ENCODE data around the gene ATG7. TPM values are rescaled to one million over a fixed set of nuclear protein-coding genes. Genes with fewer than 3 reads are reported as not detected.

The ATG7 gene
- total RNA-seq, 4 donors from 2014 or later: 54.8 to 126 (median 100) TPM

DNA sequence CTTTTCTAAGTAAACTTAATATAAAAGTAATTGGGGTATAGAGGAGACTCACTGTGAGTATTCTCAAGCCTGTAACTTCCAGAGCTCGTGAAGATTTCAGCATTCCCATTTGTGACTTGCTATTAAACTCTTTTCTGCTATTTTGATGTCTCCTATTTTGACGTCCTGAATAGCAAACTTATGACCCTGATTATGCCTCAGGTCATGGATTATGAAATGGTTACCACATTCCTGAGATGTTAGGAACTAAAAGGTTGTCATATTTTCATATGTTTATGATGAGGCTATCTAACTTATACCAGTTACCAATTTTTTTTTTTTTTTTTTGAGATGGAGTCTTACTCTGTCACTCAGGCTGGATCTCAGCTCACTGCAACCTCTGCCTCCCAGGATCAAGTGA, 105.5 kb downstream of the ATG7 start:
- Histone ChIP-seq H3K4me3 (no peak overlapping the region), H3K9me3 (no peaks in the 10 kb centered on the region), H3K4me1 (no peaks in the 10 kb centered on the region), H3K27ac (no peak overlapping the region), H3K36me3 (peaks cover 0 to 3% of the 10 kb centered on the region in 2 donors), H3K27me3 (no peaks in the 10 kb centered on the region)
- TF ChIP-seq, protein P1, sequence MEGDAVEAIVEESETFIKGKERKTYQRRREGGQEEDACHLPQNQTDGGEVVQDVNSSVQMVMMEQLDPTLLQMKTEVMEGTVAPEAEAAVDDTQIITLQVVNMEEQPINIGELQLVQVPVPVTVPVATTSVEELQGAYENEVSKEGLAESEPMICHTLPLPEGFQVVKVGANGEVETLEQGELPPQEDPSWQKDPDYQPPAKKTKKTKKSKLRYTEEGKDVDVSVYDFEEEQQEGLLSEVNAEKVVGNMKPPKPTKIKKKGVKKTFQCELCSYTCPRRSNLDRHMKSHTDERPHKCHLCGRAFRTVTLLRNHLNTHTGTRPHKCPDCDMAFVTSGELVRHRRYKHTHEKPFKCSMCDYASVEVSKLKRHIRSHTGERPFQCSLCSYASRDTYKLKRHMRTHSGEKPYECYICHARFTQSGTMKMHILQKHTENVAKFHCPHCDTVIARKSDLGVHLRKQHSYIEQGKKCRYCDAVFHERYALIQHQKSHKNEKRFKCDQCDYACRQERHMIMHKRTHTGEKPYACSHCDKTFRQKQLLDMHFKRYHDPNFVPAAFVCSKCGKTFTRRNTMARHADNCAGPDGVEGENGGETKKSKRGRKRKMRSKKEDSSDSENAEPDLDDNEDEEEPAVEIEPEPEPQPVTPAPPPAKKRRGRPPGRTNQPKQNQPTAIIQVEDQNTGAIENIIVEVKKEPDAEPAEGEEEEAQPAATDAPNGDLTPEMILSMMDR (IDR thresholded peaks at IDR 0.05): no peak
- no peak for TF ChIP-seq POLR2A (IDR thresholded peaks at IDR 0.05)
- no peak for DNase-seq
- intact Hi-C loops (cut with DNase I; ENCODE audit: low total_unique reads): loop anchor here (5.0 to 10.0 kb wide), 2 partner anchors 275 to 427 kb away; no protein-coding TSS in a partner anchor

DNA sequence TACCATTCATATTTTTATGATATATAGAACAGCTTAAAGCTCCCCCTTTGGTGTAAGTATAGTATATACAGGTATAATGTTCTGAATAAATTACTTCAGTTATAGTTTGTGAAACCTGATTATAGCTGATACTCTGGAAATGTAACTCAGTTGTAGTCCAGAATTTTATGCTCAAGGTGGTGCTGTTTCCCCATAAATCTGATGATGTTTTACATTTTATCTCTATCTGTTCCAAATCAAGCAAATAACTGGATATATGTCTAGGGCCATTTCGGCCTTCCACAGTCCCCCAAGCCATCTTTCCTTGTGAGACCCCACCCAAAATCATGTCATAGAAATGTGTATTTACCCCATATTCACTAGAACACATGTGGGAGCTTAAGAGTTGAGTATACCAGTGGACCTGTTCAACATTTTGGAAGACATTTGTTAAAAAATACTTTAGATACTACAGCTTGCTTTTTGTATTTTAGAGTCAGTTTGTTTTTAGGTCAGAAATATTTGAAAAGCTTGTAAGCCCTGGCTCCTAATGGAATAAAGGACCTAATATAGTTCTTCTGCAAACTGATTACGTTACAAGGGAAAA, 107.1 kb downstream of the ATG7 start:
- no peaks in the 10 kb centered on the region for H3K4me1 ChIP-seq
- TF ChIP-seq, protein P1 (IDR thresholded peaks at IDR 0.05): peak; percentile 63 to 80 (median 70)
- TF ChIP-seq POLR2A (IDR thresholded peaks at IDR 0.05): no peak
- H3K9me3 ChIP-seq: no peaks in the 10 kb centered on the region
- no peaks in the 10 kb centered on the region for H3K27me3 ChIP-seq
- DNase-seq: no peak
- peak overlapping the region in 1 of 2 donors; percentile 43 for H3K27ac ChIP-seq
- H3K36me3 ChIP-seq: peaks cover 0 to 3% of the 10 kb centered on the region in 2 donors
- H3K4me3 ChIP-seq: no peak overlapping the region
- intact Hi-C loops (cut with DNase I; ENCODE audit: low total_unique reads): loop anchor here (5.0 to 10.0 kb wide), 2 partner anchors 273 to 425 kb away; no protein-coding TSS in a partner anchor

DNA sequence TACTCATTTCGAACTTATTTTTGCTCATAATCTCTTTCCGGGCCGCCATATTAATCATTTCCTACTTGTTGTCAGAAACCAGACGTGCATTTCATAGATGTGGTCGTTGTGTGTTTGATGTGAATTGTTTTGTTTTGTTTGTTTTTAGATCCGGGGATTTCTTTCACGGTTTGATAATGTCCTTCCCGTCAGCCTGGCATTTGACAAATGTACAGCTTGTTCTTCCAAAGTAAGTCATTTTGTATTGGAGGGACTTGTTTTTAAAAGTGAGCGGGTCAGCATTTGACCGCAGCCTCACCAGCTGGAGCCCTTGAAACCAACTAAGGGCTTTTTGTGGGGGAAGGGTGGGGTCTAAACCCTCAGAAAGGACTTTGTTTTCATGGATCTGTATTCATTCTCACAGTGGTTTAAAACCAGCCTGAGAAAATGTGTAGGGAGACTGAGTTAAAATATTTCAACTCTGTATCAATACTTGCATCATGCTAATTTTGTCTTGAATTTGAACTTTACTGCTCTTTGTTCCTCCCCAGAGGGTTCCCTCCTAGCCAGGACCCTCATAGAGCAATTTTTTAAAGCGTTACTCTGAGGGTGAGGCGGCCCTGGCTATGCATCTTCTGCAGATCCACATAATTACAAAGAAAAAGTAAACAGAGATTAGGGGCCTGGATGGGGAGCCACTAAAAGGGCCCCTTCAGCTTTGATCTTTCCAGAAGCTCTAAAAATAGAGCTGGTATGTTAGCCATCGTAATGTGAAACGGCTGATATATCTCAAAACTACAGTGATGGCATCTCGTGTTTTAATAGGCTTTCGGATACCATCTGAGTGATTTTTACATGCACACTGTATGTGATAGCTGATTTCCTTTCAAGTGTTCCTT, 107.9 kb downstream of the ATG7 start:
- H3K27ac ChIP-seq: peak overlapping the region; percentile 16 to 43

DNA sequence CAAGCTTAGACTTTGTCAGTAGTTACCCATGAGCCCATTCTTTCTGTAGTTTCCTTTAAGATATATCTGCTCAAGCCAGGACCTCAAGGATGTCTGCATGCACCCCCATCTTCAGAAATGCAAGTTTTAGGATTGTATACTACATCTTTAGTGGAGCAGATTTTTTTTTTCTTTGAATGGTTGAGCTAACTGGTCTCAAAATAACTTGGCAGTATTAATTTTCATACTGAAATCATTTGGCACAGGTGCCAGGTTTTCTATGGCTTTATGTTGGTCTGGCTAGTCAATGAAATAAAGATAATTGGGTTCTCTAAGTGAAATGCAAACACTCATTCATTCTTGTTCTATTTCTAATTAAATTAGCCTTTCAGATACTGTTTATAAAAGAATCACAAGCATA, 108.9 kb downstream of the ATG7 start:
- intact Hi-C loops (cut with DNase I; ENCODE audit: low total_unique reads): no loop called here
- H3K4me3 ChIP-seq: no peak overlapping the region
- H3K27ac ChIP-seq: no peak overlapping the region
- H3K4me1 ChIP-seq: peaks cover 0 to 8% of the 10 kb centered on the region in 2 donors
- no peaks in the 10 kb centered on the region for H3K27me3 ChIP-seq
- no peak for TF ChIP-seq POLR2A (IDR thresholded peaks at IDR 0.05)
- TF ChIP-seq, protein P1 (IDR thresholded peaks at IDR 0.05): no peak
- DNase-seq: no peak
- no peaks in the 10 kb centered on the region for H3K9me3 ChIP-seq
- peaks cover 0 to 3% of the 10 kb centered on the region in 2 donors for H3K36me3 ChIP-seq

More for the DNA sequence above, 107.9 kb downstream of the ATG7 start:
- intact Hi-C loops (cut with DNase I; ENCODE audit: low total_unique reads): loop anchor here (5.0 to 10.0 kb wide), 2 partner anchors 272 to 425 kb away; no protein-coding TSS in a partner anchor
- no peak overlapping the region for H3K4me3 ChIP-seq
- no peaks in the 10 kb centered on the region for H3K27me3 ChIP-seq
- DNase-seq: no peak
- no peak for TF ChIP-seq POLR2A (IDR thresholded peaks at IDR 0.05)
- TF ChIP-seq, protein P1 (IDR thresholded peaks at IDR 0.05): no peak
- peaks cover 0 to 3% of the 10 kb centered on the region in 2 donors for H3K36me3 ChIP-seq
- no peaks in the 10 kb centered on the region for H3K9me3 ChIP-seq
- H3K4me1 ChIP-seq: no peaks in the 10 kb centered on the region

DNA sequence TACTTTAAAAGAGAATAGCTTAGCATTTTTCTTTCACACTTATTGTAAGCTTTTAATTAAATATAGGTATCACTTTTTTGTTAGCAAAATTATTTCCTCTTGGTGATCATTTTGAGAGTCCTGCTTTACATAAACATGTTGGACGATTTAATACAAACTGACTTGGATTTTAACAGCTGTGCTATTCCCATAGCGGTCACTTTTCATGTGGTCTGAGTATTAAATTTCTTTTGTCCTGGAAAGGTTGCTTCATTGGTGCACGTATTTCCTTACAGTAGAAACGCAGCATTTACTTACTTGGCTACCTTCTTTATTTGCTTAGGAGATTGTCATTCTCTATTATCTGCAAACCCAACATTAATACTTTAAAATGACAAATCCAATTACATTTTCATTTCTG, 109.4 kb downstream of the ATG7 start:
- H3K4me1 ChIP-seq: peaks cover 0 to 10% of the 10 kb centered on the region in 2 donors
- no peak overlapping the region for H3K4me3 ChIP-seq
- no peaks in the 10 kb centered on the region for H3K27me3 ChIP-seq
- no peak for DNase-seq
- H3K36me3 ChIP-seq: peaks cover 0 to 3% of the 10 kb centered on the region in 2 donors
- intact Hi-C loops (cut with DNase I; ENCODE audit: low total_unique reads): no loop called here
- TF ChIP-seq, protein P1 (IDR thresholded peaks at IDR 0.05): no peak
- no peak for TF ChIP-seq POLR2A (IDR thresholded peaks at IDR 0.05)
- no peak overlapping the region for H3K27ac ChIP-seq
- H3K9me3 ChIP-seq: no peaks in the 10 kb centered on the region

Measured in uterus (tissue), 4 donors.